Fibroblast of upper back skin (primary cell): ENCODE measurements around the gene FXYD6.
A peak's percentile ranks its signal among the peaks of the same experiment; 100 is the strongest.
"Not testable (repeated sequence)": the region's sequence is repeated elsewhere in the genome, so short reads cannot be mapped to it uniquely, and the experiment has no call there.

Experiments
- DNase-seq: peaks from one replicate; pipeline ENCODE4 v3.0.0-alpha.2; 2013

FXYD6 gene, protein sequence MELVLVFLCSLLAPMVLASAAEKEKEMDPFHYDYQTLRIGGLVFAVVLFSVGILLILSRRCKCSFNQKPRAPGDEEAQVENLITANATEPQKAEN

DNA sequence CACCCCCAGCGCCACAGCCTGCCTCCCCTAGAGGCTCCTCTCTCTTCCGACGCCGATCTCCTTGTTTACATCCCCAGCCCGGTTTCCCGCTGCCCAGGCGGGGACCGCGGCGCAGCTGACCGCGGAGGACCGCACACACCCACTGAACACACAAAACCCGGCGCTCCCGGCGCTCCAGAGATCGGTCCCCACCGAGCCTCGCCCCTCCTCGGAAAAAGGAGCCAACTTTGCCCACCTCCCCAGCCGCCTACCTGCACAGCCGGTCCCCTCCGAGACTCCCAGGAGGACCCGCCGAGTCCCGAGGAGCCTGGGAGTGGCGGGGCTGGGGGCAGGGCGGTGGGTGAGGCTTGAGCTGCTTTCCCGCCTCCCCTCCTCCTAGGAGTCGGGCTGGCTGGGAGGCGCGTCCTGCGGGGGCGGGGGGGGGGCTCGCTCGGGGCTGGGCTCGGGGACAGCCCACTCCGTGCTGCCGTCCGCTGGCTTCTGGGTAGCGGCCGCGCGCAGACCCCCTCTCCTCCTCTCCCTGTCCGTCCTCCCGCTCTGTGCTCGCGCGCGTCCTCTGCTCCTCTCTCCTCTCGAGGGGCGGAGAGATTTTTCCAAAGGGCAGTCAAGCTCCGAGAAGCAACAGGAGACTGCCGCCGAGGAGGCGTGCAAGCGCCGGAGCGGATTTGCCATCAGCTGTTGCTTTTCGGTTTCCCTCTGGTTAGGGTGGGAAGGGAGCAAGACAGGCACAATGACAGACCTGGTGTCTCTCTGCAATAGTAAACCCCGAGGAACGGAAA is at the start of gene FXYD6:
FXYD6 (minus strand) TSS at position 318 of the 779 bp plus-strand sequence. CDS start 33,882 bp downstream, outside the sequence.
- DNase-seq: peak; percentile 40

DNA sequence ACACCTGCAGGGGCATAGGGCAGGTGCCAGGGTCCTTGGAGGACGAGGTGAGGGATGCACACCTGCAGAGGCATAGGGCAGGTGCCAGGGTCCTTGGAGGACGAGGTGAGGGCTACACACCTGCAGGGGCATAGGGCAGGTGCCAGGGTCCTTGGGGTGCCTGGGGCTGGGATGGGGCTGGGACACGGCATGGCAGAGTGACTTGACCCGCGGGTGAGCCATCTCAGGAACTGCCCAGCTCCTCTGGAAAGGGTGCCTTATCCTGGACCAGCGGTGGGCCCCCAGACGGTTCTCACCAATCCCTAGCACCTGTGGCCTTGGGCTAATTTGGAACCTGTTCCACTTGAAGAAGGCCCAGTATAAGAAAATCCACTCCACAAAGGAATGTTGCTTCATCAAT is 49.7 kb upstream of the FXYD6 start:
- not testable (repeated sequence) for DNase-seq

DNA sequence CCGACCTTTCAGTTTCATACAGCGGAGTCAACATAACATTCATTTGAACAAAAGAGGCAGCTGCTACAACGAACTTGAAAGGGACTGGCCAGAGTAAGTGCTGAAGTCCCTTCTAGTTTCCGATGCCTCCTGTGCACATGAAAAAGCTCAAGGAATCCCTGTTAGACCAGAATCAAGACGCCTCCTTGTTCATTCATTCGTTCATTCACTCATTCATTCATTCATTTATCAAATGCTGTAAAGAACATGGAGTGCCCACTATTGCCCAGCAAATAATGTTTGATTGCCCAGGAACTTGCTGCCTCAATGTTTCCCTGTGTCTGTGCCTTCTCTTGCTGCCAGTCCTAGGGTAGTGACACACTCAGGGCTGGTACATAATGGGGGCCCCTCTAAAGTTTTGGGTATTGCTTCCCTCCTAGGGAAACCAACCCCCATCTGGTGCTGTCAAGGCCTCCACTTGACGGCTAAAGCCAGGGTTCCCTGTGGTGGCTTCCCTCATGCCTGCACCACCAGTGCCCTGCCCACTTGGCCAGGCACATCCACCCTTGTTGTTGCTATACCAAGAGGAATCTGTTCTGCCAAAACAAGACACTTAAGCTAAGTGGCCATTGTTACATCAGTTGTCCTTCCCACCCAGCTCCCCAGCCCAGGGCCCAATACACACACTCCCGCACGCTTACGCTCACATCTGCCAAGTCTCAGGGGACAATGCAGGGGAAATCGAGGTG is 48.9 kb upstream of the FXYD6 start:
- no peak for DNase-seq

DNA sequence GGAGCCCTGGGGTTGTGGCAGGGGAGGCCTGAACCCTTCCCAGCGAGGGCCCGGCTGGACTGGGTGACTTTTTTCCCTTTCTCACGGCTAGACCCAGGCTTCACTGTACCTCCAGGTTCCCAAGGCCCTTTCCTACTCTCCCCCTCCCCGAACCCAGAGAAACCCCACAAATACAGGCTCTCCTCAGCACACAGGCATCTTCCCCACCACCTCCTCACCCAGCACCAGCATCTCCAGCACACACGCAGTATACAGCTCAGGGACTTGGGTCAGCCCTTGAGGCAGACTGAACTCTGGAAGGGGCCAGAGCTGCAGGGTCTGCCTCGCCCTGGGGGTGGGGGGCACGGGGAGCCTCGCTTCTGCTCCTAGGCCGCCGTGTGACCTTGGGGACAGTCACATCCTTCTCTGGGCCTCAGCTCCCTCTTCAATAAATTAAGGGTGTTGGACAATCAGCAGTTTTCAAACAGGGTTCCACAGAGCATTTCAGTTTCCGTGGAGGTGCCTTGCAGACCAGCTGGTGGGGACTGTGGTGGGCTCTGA is 48.2 kb upstream of the FXYD6 start:
- no peak for DNase-seq

DNA sequence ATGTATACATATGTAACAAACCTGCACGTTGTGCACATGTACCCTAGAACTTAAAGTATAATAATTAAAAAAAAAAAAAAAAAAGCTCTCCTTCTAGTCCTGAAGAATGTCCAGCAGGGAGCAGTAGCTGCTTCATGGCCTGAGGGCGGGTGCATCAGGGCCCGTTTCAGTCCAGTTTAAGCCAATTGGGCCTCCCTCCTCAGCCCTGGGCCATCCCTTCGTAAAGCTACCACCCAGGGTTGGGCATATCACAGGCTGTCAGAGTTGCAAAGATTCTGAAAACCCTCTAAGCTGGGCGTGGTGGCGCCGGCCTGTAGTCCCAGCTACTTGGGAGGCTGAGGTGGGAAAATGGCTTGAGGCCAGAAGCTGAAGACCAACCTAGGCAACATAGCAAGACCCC is 47.3 kb upstream of the FXYD6 start:
- DNase-seq: no peak

DNA sequence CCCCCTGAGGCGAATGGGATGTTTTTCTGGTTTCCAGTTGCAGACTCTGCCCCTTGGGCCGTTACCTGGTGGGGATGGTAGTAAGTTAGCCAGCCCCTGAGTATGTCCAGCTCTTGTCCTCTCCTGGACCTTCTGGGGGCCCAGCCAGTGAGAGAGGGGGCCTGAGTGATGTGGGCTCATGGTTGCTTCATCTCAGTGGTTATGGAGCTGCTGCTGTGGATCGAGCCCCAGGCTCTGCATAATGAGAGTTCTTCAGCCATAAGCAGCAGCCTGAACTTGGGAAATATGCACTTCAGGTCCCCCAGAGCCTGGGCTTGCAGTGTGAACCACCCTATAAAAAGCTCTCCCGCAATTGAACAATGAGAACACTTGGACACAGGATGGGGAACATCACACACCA is 46.8 kb upstream of the FXYD6 start:
- no peak for DNase-seq

DNA sequence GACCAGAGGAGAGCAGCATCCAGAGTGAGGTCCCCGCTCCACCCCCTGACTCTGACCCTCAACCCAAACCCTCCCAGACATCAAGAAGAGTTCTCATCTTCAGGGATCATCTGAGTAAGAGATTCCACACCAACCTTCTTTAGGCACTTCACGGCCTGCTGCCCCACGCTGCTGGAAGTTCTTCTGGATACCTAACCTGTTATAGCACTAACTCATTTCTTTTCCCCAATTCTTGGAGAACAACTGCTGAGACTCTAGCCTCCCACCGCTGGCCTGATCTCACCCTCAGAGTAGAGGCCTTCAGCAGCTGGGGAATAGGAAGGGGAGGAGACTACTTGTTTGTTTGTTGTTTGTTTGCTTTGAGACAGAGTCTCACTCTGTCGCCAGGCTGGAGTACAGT is 45.4 kb upstream of the FXYD6 start:
- DNase-seq: no peak

DNA sequence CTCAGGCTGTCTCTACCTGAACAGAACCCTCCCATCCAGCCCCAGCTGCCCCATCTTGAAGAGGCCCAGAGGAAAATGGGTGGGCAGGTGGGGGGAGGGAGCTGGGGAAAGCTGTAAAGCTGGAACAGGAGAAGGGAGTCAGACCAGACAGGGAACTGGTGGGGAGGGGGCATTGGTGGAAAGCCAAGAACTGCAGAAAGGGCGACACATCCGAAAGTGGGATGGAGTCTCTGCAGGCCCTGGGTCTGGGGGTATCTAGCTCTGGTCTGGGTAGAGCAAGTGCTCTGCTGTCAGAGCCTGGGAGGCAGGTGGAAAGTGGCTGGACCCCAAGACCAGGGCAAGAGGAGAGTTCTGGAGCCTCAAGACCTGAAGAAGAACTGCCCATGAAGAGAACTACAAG is 45.0 kb upstream of the FXYD6 start:
- no peak for DNase-seq

DNA sequence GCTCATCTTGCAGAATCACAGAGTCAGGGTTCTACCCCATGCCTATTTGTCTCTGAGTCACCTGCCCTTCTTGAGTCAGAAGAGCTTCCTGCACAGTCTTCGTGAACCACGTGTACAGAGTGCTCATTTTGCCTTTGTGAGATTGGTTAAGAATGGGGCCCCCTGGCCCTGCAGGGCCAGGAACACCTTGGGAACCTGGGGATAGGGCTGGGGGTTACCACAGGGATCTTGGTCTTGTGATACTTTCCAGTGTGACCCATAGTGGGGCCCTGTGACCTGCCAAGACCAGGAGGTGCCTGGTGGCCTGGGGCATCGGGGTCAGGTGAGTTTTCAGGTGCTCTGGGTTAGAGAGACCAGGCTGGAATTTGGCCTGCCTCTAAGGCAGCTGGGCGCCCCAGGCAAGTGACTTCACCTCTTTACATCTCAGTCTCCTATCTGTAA is 43.3 kb upstream of the FXYD6 start:
- no peak for DNase-seq

DNA sequence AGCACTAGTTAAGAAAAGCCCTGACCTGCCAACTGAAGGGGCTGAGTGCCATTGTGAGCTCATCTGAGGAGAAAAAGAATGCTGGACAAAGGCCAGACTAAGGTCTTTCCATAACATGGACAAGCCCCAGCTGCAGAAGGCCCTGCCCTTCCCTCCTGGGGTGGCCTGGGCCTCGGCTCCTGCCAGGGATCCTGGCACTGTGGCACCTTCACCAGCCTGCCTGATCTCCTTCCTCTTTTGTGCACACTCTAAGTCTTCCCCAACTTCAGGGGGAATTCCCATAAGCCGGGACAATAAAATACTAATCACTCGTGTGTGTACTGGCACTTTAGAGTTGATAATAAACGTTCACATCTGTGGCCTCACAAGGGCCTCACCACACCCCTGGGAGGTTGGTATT is 42.9 kb upstream of the FXYD6 start:
- DNase-seq: no peak

DNA sequence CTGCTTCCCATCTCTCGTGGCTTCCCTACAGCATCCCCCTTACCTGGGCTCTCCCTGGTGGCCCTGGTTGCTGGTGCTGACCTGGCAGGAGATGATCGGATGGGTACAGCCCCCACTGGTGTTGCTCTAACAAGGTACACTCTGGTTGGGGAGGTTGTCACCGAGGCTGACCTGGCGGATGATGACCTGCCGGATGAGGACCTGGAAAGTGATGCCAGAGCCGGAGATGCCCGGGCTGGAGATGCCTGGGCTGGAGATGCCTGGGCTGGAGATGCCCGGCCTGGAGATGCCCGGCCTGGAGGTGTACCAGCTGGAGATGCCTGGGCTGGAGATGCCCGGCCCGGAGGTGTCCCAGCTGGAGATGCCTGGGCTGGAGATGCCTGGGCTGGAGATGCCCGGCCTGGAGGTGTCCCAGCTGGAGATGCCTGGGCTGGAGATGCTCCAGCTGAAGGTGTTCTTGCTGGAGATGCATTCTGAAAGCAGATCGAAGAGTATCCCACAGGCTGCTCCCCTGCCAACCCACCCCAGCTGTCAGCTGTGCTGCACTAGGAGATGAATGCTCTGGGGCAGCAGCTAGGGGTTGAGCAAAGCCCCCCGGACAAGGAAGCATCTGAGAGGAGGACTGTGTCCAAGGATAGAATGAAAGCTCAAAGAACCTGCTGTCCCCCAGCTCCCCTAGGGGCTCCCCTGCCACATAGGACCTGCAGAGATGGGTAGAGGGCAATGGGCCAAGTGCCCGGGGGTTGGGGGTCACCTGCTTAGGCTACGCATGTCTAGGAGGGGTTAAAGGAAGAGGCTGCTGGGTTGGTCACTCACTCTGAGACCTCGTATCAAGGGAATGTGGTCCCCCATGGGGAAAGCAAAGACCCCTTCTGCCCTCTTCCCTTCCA is 42.2 kb upstream of the FXYD6 start:
- DNase-seq: no peak

DNA sequence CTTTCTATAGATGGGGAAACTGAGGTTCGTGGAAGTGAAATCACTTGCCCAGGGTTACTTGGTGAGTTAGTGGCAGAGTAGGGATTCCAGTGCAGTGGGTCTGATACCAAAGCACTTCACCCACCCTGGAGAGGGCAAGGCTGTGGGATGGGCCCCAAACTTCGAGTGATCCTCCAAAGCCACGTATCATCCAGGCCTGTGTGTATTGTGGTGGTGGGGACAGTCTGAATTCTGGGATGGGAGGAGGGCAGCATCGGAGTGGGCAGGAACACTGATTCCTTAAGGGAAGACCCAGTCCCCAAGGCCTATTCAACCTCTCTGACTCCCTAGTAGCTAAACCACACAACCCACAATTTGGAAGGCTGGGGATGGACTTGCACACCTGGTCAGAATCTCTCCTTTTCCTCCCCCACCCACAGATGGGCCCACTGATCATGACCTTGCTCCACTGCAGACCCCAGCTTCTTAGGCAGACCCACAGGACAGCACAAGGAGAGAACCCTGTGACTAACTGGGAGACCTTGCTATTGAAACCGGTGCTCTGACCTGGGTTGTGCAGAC is 41.2 kb upstream of the FXYD6 start:
- no peak for DNase-seq

DNA sequence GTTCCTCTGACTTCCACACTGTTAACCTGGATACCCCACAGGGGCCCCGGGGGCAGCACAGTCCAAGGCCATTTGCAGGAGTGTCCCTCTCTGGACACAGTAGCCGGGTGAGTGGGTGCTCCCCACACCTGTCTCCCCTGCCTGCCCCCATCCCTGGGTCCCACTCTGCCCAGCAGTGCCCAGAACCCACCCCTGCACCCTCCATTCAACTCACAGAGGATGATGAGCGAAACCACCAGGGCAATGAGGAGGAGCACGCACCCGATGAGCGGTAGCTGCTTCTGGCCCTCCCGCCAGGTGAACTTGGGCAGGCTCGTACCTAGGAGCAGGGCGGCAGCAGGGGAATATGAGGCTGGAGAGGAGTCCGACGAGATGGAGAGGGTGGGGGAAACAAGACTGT is 40.5 kb upstream of the FXYD6 start:
- DNase-seq: no peak

DNA sequence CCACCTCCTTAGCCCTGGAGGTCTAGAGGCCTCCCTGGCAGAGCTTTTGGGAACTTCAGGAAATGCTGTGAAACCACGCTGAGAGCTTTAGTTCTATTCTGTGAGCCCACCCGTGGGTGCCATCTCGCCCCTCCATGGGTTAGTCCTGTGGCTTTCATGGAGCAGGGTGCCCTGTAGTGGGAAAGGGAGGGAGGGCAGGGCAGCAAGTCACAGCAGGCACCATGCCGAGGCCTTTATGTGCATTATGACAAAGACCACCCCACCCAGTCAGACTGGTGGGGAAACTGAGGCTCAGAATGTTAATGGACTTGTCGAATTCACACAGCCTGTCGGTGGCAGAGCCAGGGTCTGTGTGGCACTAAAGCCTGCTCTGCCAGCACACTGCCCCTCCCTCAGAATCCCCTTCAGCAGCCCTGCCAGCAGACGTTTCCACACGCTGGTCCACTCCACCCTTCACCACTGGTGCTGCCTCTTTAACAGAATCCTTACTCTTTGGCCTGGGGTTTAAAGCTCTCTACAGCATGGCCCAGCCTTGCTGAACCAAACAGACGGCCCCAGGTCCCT is 39.3 kb upstream of the FXYD6 start:
- no peak for DNase-seq

DNA sequence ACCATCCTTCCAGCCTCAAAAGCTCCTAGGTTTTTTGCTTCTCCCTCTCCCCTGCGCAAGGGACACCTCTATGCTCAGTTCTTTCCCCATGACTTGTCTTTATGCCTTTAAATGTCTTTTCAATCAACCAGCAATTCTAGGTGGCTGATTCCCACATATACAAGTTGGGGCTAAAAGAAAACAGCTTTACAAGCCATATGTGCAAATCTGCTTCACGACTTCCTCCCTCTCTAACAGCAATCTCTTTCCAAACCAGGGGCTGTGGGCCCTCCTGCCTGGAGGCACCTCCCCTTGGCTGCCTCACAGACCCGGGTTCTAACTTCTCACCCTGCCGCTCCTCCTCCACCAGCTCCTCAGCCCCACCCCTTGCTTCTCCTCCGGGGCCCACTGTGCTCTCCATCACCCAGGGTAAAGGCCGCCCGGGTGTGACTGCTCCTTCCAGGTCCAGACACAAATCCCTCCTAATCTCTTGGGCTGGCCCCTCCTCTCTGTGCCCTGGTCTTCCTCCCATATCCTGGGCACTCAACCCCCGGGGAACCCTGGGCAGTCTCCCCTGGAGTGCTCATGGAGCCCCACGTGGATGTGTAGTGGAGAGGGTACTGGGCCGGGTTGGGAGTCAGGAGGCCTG is 38.6 kb upstream of the FXYD6 start:
- no peak for DNase-seq

DNA sequence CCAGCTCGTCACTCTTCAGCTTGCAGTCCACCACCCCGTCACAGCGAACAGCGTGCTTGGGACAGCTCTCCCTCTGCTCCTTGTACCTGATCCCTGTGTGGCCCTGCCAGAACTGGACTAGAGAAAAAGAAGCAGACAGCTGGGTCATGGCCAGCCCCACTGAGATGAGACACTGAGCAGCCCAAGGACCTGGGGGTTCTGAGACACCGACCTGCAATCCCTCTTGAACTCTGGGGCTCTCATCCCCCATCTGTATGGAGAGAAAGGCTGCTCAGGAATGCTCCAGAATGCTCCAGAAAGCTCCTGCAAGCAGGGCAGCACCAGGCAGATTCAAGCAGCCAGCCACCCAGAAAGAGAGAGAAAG is 37.9 kb upstream of the FXYD6 start:
- DNase-seq: no peak

DNA sequence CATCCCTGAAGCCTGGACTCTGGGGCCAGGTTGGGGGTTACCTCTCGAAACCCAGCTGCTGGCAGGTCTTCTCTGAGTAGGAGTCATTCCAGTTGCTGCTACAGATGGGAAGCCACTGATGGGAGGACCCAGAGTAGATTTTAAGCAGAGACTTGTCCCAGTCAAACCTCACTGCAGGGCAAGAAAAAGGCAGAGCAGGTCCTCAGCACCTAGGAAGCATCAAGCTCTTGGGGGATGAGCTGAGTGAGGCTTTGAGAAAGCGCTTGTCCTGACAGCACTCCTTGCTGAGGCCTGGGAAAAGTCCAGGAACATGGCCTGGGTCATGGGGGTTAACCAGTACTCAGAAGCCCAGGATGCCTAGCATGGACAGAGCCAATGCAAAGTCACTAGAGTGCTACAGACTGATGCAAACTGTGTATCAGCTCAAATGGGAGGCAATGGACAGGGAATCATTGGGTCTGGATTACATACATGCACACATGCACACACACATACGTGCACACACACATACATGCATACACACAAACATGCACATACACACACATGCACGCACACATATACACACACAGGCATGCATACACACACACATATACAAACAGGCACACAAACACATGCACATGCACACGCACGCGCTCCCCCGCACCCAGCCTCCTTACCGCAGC is 37.4 kb upstream of the FXYD6 start:
- no peak for DNase-seq

DNA sequence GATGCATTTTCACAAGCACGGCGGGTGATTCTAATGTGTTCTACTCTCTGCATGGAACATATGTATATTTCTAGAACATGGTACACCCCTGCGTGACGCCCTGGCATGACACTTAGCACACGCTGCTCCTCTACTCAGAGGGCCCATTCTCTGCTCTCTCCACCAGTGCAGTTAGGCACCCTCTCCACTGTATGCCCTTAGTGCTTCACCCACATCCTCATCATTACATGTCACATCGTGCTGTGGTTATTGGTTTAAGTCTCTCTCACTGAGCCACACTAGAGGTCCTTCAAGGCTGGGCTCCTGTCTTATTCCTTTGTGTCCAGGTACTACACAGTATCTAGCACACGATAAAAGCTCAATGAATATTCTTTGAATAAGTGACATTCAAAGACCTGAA is 36.0 kb upstream of the FXYD6 start:
- DNase-seq: no peak

DNA sequence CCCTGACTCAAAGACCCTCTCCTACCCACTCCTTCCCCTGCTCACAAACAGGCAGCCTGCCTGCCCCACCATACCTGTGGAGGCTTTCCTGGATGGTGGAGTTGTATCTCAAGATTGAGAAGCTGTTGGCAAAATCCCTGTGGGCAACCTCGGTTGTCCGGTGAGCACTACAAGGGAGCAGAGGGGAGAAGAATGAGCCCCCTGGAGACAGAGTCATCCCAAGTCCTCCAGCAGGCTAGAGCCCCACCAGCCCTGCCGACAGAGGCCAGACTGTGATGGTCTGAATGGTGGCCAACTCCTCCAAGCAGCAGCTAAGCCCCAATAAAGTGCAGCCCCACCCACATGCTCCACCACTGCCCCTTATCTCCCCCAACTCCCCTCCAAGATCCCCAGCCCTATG is 35.2 kb upstream of the FXYD6 start:
- DNase-seq: no peak

DNA sequence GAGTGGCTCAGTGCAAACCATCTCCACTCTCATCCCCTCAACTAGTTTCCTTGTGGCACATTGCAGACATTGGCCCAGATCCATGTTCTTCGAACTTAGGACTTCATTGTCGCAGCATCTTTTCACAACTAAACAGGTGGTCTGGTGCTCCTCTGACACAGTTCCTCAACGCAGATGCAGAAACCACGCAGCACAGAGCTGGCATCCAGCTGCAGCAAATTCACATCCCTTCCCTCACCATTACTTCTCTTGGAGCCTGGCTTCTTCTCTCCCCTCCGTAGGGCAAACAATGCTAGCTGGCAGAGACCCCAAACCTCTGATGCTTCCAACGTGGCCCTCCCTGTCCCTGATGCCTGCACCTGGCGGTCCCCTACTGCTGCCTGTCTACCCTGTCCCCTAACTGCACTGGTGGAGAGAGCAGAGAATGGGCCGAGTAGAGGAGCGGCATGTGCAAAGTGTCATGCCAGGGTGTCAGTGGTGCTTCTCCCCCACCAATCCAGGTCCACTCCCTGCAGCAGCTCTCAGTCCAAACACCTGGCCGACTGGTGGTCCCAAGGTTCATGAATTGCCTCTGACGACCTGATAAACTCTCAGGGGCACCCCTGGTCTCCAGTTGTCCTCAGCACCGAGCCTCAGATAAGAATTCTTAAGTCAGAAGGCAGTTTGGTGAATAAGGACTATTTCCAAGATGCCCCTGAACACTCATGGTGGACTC is 34.6 kb upstream of the FXYD6 start:
- no peak for DNase-seq

DNA sequence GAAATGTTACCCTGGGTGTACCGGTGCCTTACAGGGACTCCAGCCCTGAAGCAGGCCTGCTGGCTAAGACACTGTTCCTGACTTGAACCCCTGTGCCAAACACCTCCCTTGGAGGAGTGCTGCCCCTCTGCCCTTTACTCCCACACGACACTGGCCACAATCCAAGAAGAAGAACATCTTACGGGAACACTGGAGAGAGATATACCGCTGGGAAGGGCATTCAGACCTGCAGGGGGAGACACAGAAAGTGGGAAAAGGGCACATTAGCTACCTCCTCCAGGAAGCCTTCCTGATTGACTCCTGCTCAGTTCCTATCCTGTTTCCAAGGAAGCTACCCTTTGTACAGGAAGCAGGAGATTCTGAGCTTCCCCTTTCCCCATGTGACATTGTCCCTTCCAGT is 34.1 kb upstream of the FXYD6 start:
- DNase-seq: no peak
